ENCODE measurements around the gene C10orf105. TPM values are rescaled to one million over a fixed set of nuclear protein-coding genes. Genes with fewer than 3 reads are reported as not detected.

C10orf105 gene
- total RNA-seq, 1 donor from 2014 or later: not detected

DNA sequence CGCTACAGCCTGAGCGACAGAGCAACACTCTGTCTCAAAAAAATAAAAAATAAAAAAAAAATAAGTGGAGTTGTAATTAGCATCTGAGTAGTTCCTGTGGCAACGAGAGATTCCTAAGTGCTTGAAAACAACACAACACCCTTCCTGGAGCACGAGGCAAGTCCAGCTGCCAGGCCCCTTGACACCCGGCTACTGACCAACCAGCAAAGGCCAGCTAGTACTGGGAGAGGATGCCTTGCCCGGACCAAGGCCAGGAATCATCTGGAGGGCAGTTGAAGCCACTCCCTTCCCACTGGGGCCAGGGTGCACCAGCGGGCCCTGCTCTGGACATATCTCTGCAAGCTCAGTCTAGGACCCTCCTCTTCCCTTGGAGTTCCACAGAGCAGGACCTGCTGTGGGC lies 536 bp downstream of the C10orf105 start:
- TF ChIP-seq, protein P1, sequence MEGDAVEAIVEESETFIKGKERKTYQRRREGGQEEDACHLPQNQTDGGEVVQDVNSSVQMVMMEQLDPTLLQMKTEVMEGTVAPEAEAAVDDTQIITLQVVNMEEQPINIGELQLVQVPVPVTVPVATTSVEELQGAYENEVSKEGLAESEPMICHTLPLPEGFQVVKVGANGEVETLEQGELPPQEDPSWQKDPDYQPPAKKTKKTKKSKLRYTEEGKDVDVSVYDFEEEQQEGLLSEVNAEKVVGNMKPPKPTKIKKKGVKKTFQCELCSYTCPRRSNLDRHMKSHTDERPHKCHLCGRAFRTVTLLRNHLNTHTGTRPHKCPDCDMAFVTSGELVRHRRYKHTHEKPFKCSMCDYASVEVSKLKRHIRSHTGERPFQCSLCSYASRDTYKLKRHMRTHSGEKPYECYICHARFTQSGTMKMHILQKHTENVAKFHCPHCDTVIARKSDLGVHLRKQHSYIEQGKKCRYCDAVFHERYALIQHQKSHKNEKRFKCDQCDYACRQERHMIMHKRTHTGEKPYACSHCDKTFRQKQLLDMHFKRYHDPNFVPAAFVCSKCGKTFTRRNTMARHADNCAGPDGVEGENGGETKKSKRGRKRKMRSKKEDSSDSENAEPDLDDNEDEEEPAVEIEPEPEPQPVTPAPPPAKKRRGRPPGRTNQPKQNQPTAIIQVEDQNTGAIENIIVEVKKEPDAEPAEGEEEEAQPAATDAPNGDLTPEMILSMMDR (IDR thresholded peaks at IDR 0.05): no peak
- no peaks in the 10 kb centered on the region for H3K27me3 Mint-ChIP-seq
- H3K4me1 Mint-ChIP-seq: peaks cover 13% of the 10 kb centered on the region
- POLR2A ChIA-PET: no interaction called here
- no peak overlapping the region for H3K27ac Mint-ChIP-seq
- no peaks in the 10 kb centered on the region for H3K9me3 Mint-ChIP-seq
- no peaks in the 10 kb centered on the region for H3K36me3 Mint-ChIP-seq (ENCODE audit: low read depth)
- intact Hi-C loops (cut with micrococcal nuclease): no loop called here
- no peak for DNase-seq
- no peak overlapping the region for H3K4me3 Mint-ChIP-seq
- no peak for ATAC-seq (ENCODE audit: low read depth)
- CTCF ChIA-PET: interaction anchor here (0.6 to 1.8 kb wide), 2 partner anchors 22 to 87 kb away, joined by 3 to 4 read pairs; no protein-coding TSS in a partner anchor

DNA sequence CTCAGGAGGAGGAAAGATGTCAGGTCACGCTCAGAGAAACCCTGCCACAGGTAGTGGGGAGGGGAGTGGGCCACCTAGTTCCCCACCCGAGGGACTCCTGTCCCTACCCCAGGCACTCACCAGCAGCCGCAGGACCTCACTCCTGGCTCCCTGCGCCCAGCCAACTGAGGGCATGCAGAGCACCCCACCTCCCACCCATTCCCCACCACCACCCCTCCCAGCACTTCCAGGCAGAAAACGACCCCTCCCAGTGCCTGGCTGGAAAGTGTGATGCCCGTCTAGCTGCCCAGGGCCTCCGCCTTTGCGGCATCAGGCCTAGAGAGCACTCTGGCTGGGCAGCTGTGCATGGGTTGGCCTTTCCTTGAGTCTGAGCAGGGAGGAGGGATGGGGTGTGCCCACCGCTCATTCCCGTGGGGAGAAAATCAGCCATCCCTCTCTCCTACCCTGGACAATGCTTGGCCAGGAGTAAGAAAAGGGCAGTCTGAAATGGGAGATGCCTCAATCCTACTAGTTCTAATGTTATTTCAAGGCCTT lies 1.3 kb downstream of the C10orf105 start:
- ChIA-PET CTCF (interaction anchor here (1.8 to 2.3 kb wide), 2 partner anchors 10 to 21 kb away, joined by 4 to 11 read pairs; no protein-coding TSS in a partner anchor), POLR2A (no interaction called here)
- no peaks in the 10 kb centered on the region for H3K27me3 Mint-ChIP-seq
- TF ChIP-seq, protein P1 (IDR thresholded peaks at IDR 0.05): no peak
- DNase-seq: no peak
- H3K9me3 Mint-ChIP-seq: no peaks in the 10 kb centered on the region
- no peak overlapping the region for H3K4me3 Mint-ChIP-seq
- no peak for ATAC-seq (ENCODE audit: low read depth)
- no peaks in the 10 kb centered on the region for H3K36me3 Mint-ChIP-seq (ENCODE audit: low read depth)
- no peak overlapping the region for H3K27ac Mint-ChIP-seq
- H3K4me1 Mint-ChIP-seq: peaks cover 21% of the 10 kb centered on the region
- intact Hi-C loops (cut with micrococcal nuclease): no loop called here

DNA sequence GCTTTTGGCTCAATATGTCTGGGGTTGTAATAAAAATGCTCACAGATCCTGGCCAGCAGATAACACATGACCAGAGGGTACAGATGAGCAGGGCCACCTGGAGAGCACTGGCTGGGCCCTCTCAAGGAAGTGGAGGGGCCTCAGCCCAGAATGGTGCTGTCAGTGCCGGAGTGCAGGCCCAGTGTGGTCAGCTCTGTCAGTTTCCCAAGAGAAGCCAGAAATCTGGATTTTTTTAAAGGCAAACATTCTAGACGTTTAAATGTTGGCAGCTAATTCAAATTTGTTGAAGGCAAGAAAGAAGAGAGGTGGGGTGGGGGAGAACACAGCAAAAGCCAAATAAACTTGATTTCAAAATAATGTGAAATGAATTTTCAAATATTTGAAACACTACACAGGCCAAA lies 2.0 kb downstream of the C10orf105 start:
- ChIA-PET POLR2A (no interaction called here), CTCF (interaction anchor here (0.6 to 2.3 kb wide), 5 partner anchors 8 to 176 kb away, joined by 3 to 11 read pairs (median 3); partner anchors contain the start of gene VSIR)
- DNase-seq (no peak), ATAC-seq (ENCODE audit: low read depth) (no peak)
- H3K9me3 Mint-ChIP-seq: no peaks in the 10 kb centered on the region
- H3K27ac Mint-ChIP-seq: no peak overlapping the region
- no peaks in the 10 kb centered on the region for H3K27me3 Mint-ChIP-seq
- TF ChIP-seq, protein P1 (IDR thresholded peaks at IDR 0.05): no peak
- intact Hi-C loops (cut with micrococcal nuclease): no loop called here
- H3K4me3 Mint-ChIP-seq: no peak overlapping the region
- H3K4me1 Mint-ChIP-seq: peaks cover 28% of the 10 kb centered on the region
- H3K36me3 Mint-ChIP-seq (ENCODE audit: low read depth): no peaks in the 10 kb centered on the region

DNA sequence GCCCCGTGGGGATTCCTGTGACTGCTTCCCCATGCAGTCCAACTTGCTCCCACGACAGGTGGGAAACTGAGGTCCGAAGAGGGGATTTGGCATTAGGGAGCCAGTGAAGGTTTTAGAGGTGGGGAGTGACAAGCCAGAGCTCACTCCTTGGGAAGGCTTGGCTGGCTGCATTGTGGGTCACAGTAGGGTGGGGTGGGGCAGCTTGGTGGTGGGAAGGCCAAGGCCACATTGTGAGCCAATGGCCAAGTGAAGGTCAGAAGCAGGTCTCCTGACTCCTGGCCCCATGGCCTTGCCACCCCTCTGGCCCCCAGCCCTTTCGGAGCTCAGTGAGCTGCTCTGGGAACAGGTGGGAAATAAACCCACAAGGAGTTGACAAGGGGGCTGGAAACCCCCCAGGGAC lies 2.5 kb downstream of the C10orf105 start:
- no peak for ATAC-seq (ENCODE audit: low read depth)
- H3K27me3 Mint-ChIP-seq: no peaks in the 10 kb centered on the region
- no peak overlapping the region for H3K27ac Mint-ChIP-seq
- intact Hi-C loops (cut with micrococcal nuclease): no loop called here
- no peak overlapping the region for H3K4me3 Mint-ChIP-seq
- ChIA-PET POLR2A (no interaction called here), CTCF (interaction anchor here (0.6 to 2.3 kb wide), 5 partner anchors 8 to 176 kb away, joined by 3 to 11 read pairs (median 3); partner anchors contain the start of gene VSIR)
- no peaks in the 10 kb centered on the region for H3K36me3 Mint-ChIP-seq (ENCODE audit: low read depth)
- peaks cover 32% of the 10 kb centered on the region for H3K4me1 Mint-ChIP-seq
- H3K9me3 Mint-ChIP-seq: no peaks in the 10 kb centered on the region
- TF ChIP-seq, protein P1 (IDR thresholded peaks at IDR 0.05): no peak
- DNase-seq: no peak

DNA sequence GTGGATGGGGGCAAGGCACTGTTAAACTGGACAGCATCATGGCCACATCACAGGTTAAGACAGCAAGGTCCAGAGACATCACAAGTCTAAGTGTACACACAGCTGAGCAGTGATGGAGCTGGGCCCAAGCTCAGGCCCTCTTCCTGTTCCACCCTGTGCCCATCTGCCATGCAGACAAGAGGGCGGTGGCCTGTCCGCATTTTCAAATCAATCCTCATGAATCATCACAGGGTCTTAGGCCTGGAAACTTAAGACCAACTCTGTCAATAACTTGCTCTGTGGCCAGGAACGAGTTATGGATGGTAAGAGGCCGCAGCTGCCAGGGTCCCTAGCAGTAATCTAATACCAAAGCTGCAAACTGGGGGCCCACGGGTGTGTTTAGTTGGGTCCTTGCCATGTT lies 3.2 kb downstream of the C10orf105 start:
- ChIA-PET CTCF (interaction anchor here (1.4 to 2.3 kb wide), 3 partner anchors 9 to 180 kb away, joined by 3 to 11 read pairs (median 5); partner anchors contain the start of gene VSIR), POLR2A (no interaction called here)
- TF ChIP-seq, protein P1 (IDR thresholded peaks at IDR 0.05): no peak
- Mint-ChIP-seq H3K27me3 (no peaks in the 10 kb centered on the region), H3K4me3 (no peak overlapping the region), H3K36me3 (ENCODE audit: low read depth) (no peaks in the 10 kb centered on the region), H3K27ac (no peak overlapping the region), H3K4me1 (peaks cover 32% of the 10 kb centered on the region), H3K9me3 (no peaks in the 10 kb centered on the region)
- DNase-seq: no peak
- intact Hi-C loops (cut with micrococcal nuclease): no loop called here
- no peak for ATAC-seq (ENCODE audit: low read depth)
